HCT116 (cell line): ENCODE results near the gene GGT7. TPM values are rescaled to one million over a fixed set of nuclear protein-coding genes. Genes with fewer than 3 reads are reported as not detected.

Experiments
- ATAC-seq: fragments of 200-7000 bp; cut with Tn5 transposase; 2 replicates; pipeline ENCODE4 v1.9.1; 2020; ENCODE audit warnings: mild to moderate bottlenecking, moderate library complexity
- BruUV-seq: library from RNA; stranded (reverse); fragments of 400-500 nt; replicated peaks from 2 replicates; lab custom pipeline; 2021; lab: Mats Ljungman, UMichigan
- CTCF ChIA-PET: fragments of 300-600 bp; sonication (Branson Sonifier 250); formaldehyde crosslinking; loops from one replicate; lab custom pipeline; 2021; ENCODE audit warnings: antibody characterized with exemption; lab: Charles Lee
- POLR2A ChIA-PET: fragments of 300-600, 350-600 bp; sonication (Branson Sonifier 250); formaldehyde crosslinking; loops from one replicate; lab custom pipeline; 2021; ENCODE audit warnings: antibody characterized with exemption; lab: Charles Lee
- RAD21 ChIA-PET, 2 experiments: fragments of 300-600 bp; sonication (Branson Sonifier 250); formaldehyde crosslinking; loops; one replicate each; lab custom pipeline; 2023; ENCODE audit warnings: low total read pairs in 2 of 2; ENCODE audit not compliant: uncharacterized antibody in 2 of 2, unreplicated experiment in 2 of 2, low non-redundant PET in 1 of 2; lab: Charles Lee
- DNase-seq: peaks from one replicate; pipeline ENCODE4 v3.0.0-alpha.2; 2010; ENCODE audit warnings: low read depth, low spot score
- H2AFZ ChIP-seq: fragments of 200-600 bp; shearing (Covaris generic), sonication (generic); 2 replicates; pipeline ENCODE4 v1.6.1; 2017; ENCODE audit warnings: low read depth, mixed run types, mixed read lengths, antibody characterized with exemption, low read length; ENCODE audit not compliant: poor library complexity, severe bottlenecking
- H3K27ac ChIP-seq: 2 replicates; pipeline ENCODE4 v1.5.1; 2012; ENCODE audit warnings: low read depth, low read length
- H3K27me3 ChIP-seq: fragments of 200-600 bp; sonication (generic); 2 replicates; pipeline ENCODE4 v1.6.1; 2016; ENCODE audit warnings: mixed run types, low read length, mixed read lengths; ENCODE audit not compliant: insufficient read depth
- H3K36me3 ChIP-seq, 2 experiments: fragments of 200-500 bp in 1 of 2; fragments of 200-600 bp in 1 of 2; sonication (Bioruptor generic) in 1 of 2; sonication (generic) in 1 of 2; 2 replicates each; pipeline versions ENCODE4 v1.5.1 to v1.6.1; 2014 to 2016; ENCODE audit warnings: low read length in 2 of 2, inconsistent platforms in 1 of 2, mixed read lengths in 1 of 2, mixed run types in 1 of 2; ENCODE audit not compliant: insufficient read depth in 2 of 2, control insufficient read depth in 1 of 2
- H3K4me1 ChIP-seq, 2 experiments: fragments of 200-600 bp in 1 of 2; sonication (generic) in 1 of 2; 2 replicates each; pipeline versions ENCODE4 v1.5.1 to v1.6.1; 2012 to 2017; ENCODE audit warnings: low read length in 2 of 2, inconsistent platforms in 1 of 2, mild to moderate bottlenecking in 1 of 2, mixed read lengths in 1 of 2, mixed run types in 1 of 2, moderate library complexity in 1 of 2; ENCODE audit not compliant: insufficient read depth in 2 of 2, control insufficient read depth in 1 of 2
- H3K4me2 ChIP-seq: fragments of 200-600 bp; sonication (generic); 2 replicates; pipeline ENCODE4 v1.6.1; 2017; ENCODE audit warnings: mixed run types, low read length, mixed read lengths
- H3K4me3 ChIP-seq, 2 experiments: fragments of 200-600 bp in 1 of 2; sonication (generic) in 1 of 2; replicated peaks in 1 of 2; 2 replicates each; pipeline ENCODE4 v1.5.1; 2011 to 2016; ENCODE audit warnings: low read length in 2 of 2, control low read depth in 1 of 2, low read depth in 1 of 2, mild to moderate bottlenecking in 1 of 2, mixed read lengths in 1 of 2, mixed run types in 1 of 2
- H3K79me2 ChIP-seq: fragments of 200-600 bp; sonication (generic); 2 replicates; pipeline ENCODE4 v1.6.1; 2017; ENCODE audit warnings: mild to moderate bottlenecking, mixed run types, low read length, moderate library complexity, mixed read lengths; ENCODE audit not compliant: insufficient read depth
- H3K9ac ChIP-seq: fragments of 200-600 bp; sonication (generic); 2 replicates; pipeline ENCODE4 v1.6.1; 2016; ENCODE audit warnings: low read length, mixed read lengths
- H3K9me2 ChIP-seq: fragments of 200-600 bp; sonication (generic), shearing (Covaris generic); 2 replicates; pipeline ENCODE4 v1.6.1; 2017; ENCODE audit warnings: mixed run types, mild to moderate bottlenecking, moderate library complexity; ENCODE audit not compliant: insufficient read depth
- H3K9me3 ChIP-seq, 2 experiments: fragments of 200-500 bp in 1 of 2; fragments of 200-600 bp in 1 of 2; sonication (Bioruptor generic) in 1 of 2; sonication (generic) in 1 of 2; 2 replicates each; pipeline ENCODE4 v1.6.1; 2014 to 2017; ENCODE audit warnings: low read length in 2 of 2, mixed read lengths in 2 of 2, inconsistent platforms in 1 of 2, low read depth in 1 of 2, mild to moderate bottlenecking in 1 of 2, mixed run types in 1 of 2, moderate library complexity in 1 of 2; ENCODE audit not compliant: control insufficient read depth in 1 of 2, insufficient read depth in 1 of 2
- H4K20me1 ChIP-seq: fragments of 200-600 bp; sonication (generic), shearing (Covaris generic); 2 replicates; pipeline ENCODE4 v1.6.1; 2017; ENCODE audit warnings: mixed run types, mild to moderate bottlenecking, moderate library complexity; ENCODE audit not compliant: insufficient read depth
- CBX3 ChIP-seq: IDR thresholded peaks from 2 replicates; pipeline ENCODE4 v1.6.1; 2012; ENCODE audit warnings: low read depth
- CEBPB ChIP-seq: IDR thresholded peaks from 2 replicates; pipeline ENCODE4 v1.6.1; 2012; ENCODE audit warnings: low read depth
- EGR1 ChIP-seq: IDR thresholded peaks from 2 replicates; pipeline ENCODE4 v1.6.1; 2012; ENCODE audit warnings: low read depth
- ELF1 ChIP-seq: IDR thresholded peaks from 2 replicates; pipeline ENCODE4 v1.6.1; 2012; ENCODE audit warnings: low read depth, borderline replicate concordance
- EZH2 ChIP-seq: fragments of 200-600 bp; sonication (generic); IDR thresholded peaks from 2 replicates; pipeline ENCODE4 v1.6.1; 2017; ENCODE audit warnings: antibody characterized with exemption, mixed run types
- EZH2phosphoT487 ChIP-seq: fragments of 200-600 bp; IDR thresholded peaks from 2 replicates; pipeline ENCODE4 v1.6.1; 2018; ENCODE audit warnings: antibody characterized with exemption, borderline replicate concordance
- POLR2A ChIP-seq: IDR thresholded peaks from 2 replicates; pipeline ENCODE4 v1.7.0; 2011; ENCODE audit warnings: borderline replicate concordance; ENCODE audit not compliant: insufficient read depth, insufficient read length; ENCODE audit errors: extremely low read depth
- RAD21 ChIP-seq: IDR thresholded peaks from 2 replicates; pipeline ENCODE4 v1.6.1; 2012; ENCODE audit warnings: low read depth, mild to moderate bottlenecking
- SIN3A ChIP-seq: IDR thresholded peaks from 2 replicates; pipeline ENCODE4 v1.6.1; 2012; ENCODE audit warnings: low read depth
- SP1 ChIP-seq: IDR thresholded peaks from 2 replicates; pipeline ENCODE4 v1.6.1; 2012; ENCODE audit warnings: low read depth
- SRF ChIP-seq: IDR thresholded peaks from 2 replicates; pipeline ENCODE4 v1.6.1; 2012; ENCODE audit warnings: low read depth
- TCF7L2 ChIP-seq: IDR thresholded peaks from 2 replicates; pipeline ENCODE4 v1.7.0; 2011; ENCODE audit warnings: borderline replicate concordance, inconsistent platforms; ENCODE audit not compliant: insufficient read depth, insufficient read length; ENCODE audit errors: extremely low read depth
- YY1 ChIP-seq: IDR thresholded peaks from 2 replicates; pipeline ENCODE4 v1.6.1; 2011; ENCODE audit warnings: low read length, low read depth, moderate library complexity, mild to moderate bottlenecking; ENCODE audit not compliant: insufficient replicate concordance; ENCODE audit errors: extremely low read depth
- ZFX ChIP-seq: fragments of 450-650 bp; IDR thresholded peaks from 2 replicates; pipeline ENCODE4 v1.6.1; 2017
- ZNF274 ChIP-seq: fragments of 200-500 bp; sonication (Bioruptor generic); IDR thresholded peaks from 2 replicates; pipeline ENCODE4 v1.6.1; 2014; ENCODE audit warnings: mild to moderate bottlenecking, low read depth, low read length, inconsistent platforms
- intact Hi-C: fragments of 100-400 bp; cut with micrococcal nuclease; formaldehyde crosslinking; loops from 2 replicates; pipeline ENCODE4 v1.10.0; 2022
- total RNA-seq: library from RNA; stranded (reverse); gene quantifications from one replicate; pipeline ENCODE4 v1.2.1, GENCODE V29; 2021; ENCODE audit not compliant: unreplicated experiment
- TF ChIP-seq, protein P1 (sequence below): IDR thresholded peaks from 2 replicates; pipeline ENCODE4 v1.6.1; 2011; ENCODE audit warnings: mild to moderate bottlenecking, low read length, moderate library complexity; ENCODE audit not compliant: insufficient replicate concordance; ENCODE audit errors: extremely low read depth
- TF ChIP-seq, protein P2 (sequence below): IDR thresholded peaks from 2 replicates; pipeline ENCODE4 v1.6.1; 2012
- TF ChIP-seq, protein P3 (sequence below): IDR thresholded peaks from 2 replicates; pipeline ENCODE4 v1.6.1; 2012

GGT7 gene
- total RNA-seq, 1 experiment from 2014 or later, result 9.4 TPM

DNA sequence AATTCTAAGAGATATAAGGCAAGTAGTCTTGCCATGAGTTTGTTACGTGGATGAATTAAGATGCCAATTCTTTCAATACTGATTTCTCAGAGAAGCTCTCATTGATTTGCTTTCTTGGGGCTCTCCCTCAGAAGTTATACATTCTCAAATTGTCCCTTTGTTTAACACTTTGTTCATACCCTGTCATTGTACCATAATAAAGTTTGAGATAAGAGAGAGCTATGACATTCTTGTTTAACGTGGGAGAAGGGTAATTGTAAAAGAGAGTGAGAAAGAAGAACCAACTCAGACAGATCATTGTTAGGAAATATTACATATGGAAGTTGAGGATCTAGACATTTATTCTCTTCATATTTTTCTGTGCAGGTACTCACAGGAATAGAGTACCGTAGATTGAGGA, 22.8 kb upstream of the GGT7 start (continued):
- TF ChIP-seq SIN3A (no peak), CBX3 (no peak), RAD21 (no peak)
- TF ChIP-seq, protein P1, sequence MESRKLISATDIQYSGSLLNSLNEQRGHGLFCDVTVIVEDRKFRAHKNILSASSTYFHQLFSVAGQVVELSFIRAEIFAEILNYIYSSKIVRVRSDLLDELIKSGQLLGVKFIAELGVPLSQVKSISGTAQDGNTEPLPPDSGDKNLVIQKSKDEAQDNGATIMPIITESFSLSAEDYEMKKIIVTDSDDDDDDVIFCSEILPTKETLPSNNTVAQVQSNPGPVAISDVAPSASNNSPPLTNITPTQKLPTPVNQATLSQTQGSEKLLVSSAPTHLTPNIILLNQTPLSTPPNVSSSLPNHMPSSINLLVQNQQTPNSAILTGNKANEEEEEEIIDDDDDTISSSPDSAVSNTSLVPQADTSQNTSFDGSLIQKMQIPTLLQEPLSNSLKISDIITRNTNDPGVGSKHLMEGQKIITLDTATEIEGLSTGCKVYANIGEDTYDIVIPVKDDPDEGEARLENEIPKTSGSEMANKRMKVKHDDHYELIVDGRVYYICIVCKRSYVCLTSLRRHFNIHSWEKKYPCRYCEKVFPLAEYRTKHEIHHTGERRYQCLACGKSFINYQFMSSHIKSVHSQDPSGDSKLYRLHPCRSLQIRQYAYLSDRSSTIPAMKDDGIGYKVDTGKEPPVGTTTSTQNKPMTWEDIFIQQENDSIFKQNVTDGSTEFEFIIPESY, result no peak
- TF ChIP-seq, protein P2, sequence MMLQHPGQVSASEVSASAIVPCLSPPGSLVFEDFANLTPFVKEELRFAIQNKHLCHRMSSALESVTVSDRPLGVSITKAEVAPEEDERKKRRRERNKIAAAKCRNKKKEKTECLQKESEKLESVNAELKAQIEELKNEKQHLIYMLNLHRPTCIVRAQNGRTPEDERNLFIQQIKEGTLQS, result no peak

DNA sequence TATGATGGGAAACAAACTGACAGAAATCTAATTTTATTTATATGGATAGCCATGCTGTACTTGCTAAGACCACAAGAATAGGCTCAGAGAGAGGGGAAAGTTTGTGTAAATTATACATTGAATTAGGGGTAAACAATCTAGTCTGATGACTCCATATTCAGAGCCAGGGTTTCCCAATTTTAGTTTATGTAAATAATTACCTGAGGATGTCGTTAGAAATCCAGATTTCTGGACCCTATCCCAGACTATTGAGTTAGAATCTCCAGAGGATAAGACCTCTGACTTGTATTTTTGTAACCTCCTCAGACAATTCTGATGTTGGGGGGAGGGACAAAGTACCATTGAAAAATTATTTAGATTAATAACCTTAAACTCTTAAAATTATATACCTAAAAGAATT, 22.1 kb upstream of the GGT7 start:
- no peaks in the 10 kb centered on the region for H3K79me2 ChIP-seq
- ATAC-seq (no peak), DNase-seq (no peak)
- H3K9me3 ChIP-seq, result no peaks in the 10 kb centered on the region
- no peak overlapping the region for H3K4me3 ChIP-seq
- no peaks in the 10 kb centered on the region for H4K20me1 ChIP-seq
- H3K4me2 ChIP-seq, result no peak overlapping the region
- no TSS peak for BruUV-seq
- RAD21 ChIA-PET, result no interaction called here
- TF ChIP-seq SP1 (no peak), SIN3A (no peak), ZFX (no peak), SRF (no peak), TCF7L2 (no peak), YY1 (no peak), EZH2phosphoT487 (no peak), ZNF274 (no peak), ELF1 (no peak), POLR2A (no peak), CEBPB (no peak), EGR1 (no peak), EZH2 (no peak)
- TF ChIP-seq, protein P3, sequence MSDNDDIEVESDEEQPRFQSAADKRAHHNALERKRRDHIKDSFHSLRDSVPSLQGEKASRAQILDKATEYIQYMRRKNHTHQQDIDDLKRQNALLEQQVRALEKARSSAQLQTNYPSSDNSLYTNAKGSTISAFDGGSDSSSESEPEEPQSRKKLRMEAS, result no peak
- no peaks in the 10 kb centered on the region for H3K36me3 ChIP-seq
- peaks cover 11 to 29% of the 10 kb centered on the region in 2 experiments for H3K4me1 ChIP-seq
- POLR2A ChIA-PET, result no interaction called here
- CTCF ChIA-PET, result no interaction called here
- intact Hi-C loops, result no loop called here
- no peak overlapping the region for H3K27ac ChIP-seq
- H3K27me3 ChIP-seq, result no peaks in the 10 kb centered on the region
- no peaks in the 10 kb centered on the region for H3K9me2 ChIP-seq
- no peak overlapping the region for H2AFZ ChIP-seq
- no peak overlapping the region for H3K9ac ChIP-seq
